HG03521 (cell line): ENCODE measurements around the gene SPATA16.
"Not testable (repeated sequence)": the region's sequence is repeated elsewhere in the genome, so short reads cannot be mapped to it uniquely, and the experiment has no call there.

ENCODE experiments used
- ATAC-seq: cut with Tn5 transposase; IDR thresholded peaks from one replicate; pipeline ENCODE4 v1.9.1; 2021; ENCODE audit warnings: mild to moderate bottlenecking, moderate library complexity; ENCODE audit not compliant: unreplicated experiment

Gene SPATA16, protein sequence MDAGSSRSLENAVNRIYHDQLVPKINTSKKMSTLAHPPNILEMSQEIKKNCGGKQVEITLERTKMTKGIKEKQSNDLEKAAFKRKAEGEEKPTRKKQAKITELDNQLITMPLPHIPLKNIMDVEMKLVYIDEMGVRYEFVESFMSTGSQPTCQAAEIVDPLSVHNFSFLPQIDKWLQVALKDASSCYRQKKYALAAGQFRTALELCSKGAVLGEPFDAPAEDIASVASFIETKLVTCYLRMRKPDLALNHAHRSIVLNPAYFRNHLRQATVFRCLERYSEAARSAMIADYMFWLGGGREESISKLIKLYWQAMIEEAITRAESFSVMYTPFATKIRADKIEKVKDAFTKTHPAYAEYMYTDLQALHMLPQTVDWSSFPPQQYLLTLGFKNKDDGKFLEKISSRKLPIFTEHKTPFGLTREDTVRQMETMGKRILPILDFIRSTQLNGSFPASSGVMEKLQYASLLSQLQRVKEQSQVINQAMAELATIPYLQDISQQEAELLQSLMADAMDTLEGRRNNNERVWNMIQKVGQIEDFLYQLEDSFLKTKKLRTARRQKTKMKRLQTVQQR

DNA sequence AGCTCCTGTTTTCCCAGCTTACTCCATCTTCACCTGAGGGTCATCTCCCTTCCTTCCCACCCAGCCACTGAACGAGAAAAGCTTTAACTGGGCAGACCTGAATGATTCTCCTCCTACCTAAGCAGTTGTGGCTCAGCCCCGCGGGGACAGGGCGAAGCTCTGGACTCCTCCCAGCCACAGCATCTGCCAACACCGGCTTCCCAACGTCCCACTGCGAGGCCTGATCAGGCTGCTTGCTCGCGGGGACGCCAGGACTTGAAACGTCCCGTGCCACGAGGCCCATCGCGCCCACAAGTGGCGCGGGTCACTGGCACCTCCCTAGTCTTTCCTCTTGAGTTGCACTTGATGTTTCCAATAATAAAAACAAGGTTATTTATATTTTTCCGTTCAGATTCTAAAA lies at the start of gene SPATA16:
Gene SPATA16 (minus strand): TSS at position 250 of the 400 bp plus-strand sequence. CDS start 23,504 bp downstream, outside the sequence.
- no peak for ATAC-seq

DNA sequence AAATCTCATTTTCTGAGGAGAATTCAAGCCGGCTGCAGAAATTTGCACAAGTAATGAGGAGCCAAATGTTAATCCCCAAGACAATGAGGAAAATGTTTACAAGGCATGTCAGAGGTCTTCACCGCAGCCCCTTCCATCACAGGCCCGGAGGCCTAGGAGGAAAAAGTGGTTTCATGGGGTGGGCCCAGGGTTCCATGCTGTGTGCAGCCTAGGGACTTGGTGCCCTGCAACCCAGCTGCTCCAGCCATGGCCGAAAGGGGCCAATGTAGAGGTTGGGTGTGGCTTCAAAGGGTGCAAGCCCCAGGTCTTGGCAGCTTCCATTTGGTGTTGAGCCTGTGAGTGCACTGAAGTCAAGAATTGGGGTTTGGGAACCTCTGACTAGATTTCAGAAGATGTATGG lies 42.0 kb upstream of the SPATA16 start:
- ATAC-seq: not testable (repeated sequence)

DNA sequence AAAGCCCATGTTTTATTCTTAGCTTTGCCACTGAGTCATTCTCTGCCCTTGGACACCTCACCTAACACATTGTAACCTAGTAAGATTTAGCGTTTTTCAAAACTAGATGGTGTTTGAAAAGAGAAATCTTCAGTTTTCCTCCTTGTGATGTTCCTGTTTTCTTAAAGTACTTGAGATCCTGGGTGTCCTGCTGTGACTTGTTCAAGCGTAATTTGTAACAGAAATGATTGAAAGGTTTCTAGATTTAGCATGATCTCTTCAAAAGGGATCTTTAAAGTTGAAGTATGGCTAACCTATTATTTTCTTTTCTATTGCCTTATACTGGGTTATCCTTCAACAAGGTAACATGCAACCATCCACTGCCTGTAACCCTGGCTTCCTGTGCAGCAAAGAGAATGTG lies 32.6 kb upstream of the SPATA16 start:
- ATAC-seq: no peak

DNA sequence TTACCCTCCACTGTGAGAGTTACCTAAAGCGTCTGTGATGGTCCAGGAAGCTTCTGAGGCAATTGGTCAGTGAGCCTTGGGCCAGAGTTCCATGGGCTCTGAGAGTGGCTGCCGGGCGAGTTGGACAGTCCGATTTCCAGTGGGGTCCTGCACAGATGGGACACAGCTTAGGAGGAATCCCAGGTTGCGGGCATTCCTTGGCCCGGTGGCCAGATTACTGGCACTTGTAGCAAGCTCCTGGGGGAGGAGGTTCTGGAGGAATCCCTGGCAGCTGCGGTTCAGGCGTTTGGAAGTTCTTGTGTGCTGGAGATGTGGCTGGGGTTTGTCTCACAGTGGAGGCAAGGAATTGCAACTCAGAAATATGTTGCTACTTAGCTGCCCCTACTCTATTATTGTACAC lies 18.1 kb upstream of the SPATA16 start:
- not testable (repeated sequence) for ATAC-seq

DNA sequence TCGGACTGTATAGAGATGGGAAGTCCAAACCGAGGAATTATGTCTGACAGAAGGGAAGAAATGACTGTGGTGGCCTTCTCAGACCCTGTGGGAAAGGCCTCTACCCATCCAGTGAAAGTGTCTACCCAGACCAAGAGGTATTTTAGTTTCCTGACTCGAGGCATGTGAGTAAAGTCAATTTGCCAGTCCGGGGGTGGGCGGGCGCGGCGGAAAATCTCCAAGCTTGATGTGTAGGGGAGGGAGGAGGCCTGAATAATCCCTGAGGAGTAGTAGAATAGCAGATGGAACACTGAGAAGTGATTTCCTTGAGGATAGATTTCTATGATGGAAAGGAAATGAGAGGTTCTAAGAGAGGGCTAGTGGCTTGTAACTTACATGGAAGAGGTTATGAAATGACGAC lies 15.5 kb upstream of the SPATA16 start:
- not testable (repeated sequence) for ATAC-seq

DNA sequence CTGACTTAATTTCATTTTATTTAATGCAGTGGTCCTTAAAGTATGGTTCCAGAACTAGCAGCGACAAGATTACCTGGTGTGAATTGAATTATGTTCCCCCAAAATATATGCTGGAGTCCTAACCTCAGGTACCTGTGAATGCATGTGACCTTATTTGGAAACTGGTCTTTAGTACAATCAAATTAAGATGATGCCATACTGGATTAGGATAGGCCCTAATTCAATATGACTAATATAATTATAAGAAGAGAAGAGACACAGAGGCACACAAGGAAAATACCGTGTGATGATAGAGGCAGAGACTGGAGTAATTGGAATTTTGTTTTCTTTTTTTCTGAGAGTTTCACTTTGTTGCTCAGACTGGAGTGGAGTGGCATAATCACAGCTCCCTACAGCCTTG lies 12.6 kb upstream of the SPATA16 start:
- ATAC-seq: no peak

DNA sequence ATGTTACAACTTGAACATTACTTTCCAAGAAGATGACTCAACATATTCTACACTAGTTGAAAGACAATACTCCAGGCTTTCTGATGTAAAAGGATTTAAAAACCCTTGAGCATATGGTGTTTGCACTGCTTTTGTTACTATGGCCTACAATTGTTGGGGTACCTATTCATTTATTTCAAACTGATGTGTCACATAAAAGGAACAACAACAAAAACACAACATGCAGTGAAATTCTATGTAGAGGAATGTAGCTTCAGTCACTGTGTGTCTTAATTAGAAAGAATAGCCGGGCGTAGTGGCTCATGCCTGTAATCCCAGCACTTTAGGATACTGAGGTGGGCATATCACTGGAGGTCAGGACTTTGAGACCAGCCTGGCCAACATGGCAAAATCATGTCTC lies 1.6 kb downstream of the SPATA16 start:
- ATAC-seq: no peak

DNA sequence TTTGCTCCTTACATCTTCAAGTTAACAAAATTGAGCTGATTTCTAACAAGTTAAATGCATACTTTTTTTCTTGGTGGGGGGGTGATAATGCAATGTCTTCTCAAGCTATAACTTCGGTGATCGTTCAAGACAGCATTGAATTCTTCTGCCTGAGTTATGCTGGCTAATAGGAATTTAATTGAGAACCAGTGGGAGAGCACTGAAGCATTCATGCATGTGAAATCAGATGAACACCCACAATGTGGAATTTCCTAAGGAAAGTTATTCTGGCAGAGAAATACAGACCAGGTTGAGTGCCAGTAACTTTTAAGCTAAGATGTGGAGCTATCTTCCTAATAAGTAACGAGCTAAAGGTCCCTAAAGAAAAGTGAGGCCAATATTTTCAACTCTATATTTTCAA lies 3.0 kb downstream of the SPATA16 start:
- ATAC-seq: no peak

DNA sequence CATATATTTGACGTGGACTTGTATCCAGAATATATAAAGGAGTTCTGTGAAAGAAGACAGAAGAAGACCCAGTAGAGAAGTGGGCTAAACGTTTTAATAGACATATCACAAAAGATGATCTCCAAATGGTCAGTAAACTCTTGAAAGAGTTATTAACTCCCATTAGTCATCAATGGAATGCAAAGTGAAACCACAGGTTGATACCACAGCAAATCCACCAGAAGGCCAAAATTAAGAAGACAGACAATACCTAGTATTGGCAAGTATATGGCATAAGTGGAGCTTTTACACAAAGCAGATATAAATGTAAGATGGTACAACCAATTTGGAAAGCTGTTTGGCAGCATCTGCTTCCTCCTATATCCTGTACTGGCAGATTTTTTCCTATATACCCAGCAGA lies 6.0 kb downstream of the SPATA16 start:
- no peak for ATAC-seq

DNA sequence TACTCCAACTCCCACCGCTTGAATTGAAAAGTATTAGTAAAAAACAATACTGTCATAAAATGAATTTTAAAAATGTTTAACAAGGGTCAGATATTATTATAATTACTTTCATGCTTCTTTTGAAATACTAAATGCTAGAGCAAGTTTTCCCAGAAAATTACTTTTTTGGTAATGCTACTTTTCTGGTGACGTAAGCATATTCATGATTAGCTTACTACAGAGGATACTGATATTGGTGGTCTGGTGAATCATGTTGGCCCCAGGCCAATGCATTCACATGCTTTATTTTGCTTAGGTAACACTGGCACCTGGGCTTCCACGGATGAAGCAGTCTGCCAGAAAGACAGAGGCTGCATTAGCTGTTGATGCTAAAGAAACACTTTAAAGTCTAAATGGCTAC lies 12.4 kb downstream of the SPATA16 start:
- no peak for ATAC-seq

DNA sequence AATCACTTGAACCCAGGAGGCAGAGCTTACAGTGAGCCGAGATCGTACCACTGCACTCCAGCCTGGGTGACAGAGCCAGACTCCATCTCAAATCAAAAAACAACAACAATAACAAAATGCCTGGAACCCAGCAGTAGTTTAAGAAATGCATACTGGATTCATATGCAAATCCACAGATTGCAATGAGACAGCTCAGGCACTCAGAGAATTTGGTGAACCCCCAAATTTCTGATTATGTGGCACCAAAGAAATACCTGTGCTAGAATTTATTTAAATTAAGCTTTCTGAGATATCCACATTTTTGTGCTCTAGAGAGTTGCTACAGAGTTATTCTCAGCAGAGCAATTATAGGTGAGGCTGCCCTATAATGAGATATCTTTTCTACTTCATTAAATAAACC lies 29.7 kb downstream of the SPATA16 start:
- no peak for ATAC-seq

DNA sequence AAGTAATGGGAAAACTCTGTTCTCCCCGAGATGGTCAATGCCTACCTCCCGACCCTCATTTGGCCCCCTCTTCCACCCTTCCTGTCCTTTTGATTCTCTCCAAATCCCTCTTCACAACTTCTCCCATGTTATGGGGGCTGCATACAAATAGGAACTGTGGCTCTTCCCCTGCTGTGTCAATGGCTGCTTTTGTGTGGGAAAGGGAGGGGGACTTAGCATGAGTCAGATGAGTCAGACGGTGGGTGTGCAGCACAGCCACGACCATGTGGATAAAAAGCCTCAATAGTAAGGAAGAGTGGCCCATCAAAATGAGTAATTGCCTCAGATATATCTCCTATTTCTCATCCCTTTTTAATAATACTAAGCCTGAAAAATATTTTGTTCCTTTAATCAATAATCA lies 31.9 kb downstream of the SPATA16 start:
- no peak for ATAC-seq

DNA sequence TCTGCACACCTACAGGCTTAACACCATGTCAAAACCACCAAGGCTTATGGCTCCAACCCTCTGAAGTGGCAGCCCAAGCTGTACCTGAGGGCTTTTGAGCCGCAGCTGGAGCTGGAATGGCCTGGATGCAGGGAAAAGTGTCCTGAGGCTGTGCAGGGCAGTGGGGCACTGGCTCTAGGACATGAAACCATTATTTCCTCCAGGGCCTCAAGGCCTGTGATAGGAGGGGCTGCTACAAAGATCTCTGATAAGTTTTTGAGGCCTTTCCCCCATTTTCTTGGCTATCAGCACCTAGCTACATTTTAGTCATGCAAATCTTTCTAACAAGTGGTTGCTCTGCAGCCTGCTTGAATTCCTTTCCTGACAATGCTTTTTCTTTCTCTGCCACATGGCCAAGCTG lies 37.6 kb downstream of the SPATA16 start:
- ATAC-seq: no peak

DNA sequence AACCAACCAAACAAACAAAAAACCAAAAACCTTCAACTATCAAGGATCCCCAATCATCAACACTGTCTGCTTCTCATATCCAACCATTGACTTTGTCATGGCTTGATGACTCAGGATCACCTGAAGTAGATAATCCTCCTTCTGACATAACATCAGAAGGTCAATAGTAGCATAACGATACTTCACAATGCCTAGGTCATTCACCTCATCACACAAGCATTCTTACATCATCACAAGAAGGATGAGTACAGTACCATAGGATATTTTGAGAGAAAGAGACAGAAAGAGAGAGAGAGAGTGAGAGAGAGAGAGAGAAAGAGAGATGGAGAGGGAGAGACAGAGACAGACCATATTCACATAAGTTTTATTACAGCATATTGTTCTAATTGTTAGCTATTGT lies 42.1 kb downstream of the SPATA16 start:
- no peak for ATAC-seq

DNA sequence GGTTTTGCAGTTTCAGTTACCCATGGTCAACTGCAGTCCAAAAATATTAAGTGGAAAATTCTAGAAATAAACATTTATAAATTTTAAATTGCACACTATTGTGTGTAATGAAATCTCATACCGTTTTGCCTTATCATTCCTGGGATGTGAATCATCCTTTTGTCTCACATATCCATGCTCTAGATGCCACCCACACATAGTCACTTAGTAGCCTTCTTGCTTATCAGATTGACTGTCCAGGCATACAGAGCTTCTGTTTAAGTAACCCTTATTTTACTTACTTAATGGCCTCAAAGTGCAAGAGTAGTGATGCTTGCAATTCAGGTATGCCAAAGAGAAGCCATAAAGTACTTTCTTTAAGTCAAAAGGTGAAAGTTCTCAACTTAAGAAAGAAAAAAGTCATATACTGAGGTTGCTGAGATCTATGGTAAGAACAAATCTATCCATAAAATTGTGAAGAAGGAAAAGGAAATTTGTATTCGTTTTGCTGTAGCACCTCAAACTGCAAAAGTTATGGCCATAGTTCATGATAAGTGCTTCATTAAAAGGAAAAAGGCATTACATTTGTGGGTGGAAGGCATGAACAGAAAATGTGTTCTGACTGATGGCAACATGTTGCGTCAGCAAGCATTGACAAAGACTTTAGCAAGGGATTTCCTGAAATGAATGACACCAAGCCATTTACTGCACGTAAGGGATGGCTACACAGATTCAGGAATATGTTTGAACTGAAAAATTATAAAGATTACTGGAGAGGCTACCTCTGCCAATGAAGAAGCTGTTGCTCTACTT lies 43.8 kb downstream of the SPATA16 start:
- no peak for ATAC-seq

DNA sequence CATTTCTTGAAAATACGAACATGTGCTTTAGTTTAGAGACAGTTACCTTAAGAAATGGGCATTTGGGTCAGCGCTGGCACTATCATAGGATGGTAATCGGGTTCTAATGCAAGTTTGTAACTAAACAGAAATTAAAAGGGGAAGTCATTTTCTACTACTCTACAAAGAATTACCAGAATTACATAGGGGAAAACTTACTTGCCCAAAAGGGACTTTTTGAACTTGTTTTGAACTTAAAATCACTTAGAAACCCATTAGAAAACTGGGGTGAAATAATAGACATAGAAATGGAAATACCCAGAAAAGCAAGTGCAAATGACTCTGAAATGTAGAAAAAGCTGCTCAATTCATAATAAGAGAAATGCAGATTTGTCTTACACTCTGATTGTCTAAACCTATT lies 44.9 kb downstream of the SPATA16 start:
- ATAC-seq: no peak

DNA sequence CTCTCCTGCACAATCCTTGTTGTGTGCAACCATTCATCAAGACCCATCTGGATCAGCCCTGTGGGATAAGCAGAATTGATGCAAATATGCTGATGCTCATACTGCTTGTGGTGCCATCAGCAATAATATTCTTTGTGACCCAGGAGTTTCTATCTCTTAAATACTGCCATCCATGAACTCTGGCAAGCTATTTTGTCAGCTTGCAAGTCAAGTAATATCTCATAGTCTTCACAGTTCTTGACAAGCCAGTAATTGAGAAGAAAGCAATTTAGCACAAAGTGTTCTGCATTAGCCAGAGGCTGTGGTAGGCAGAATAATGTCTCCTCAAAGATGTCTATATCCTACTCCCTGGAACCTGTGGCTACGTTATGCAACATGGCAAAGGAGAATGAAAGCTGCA lies 49.0 kb downstream of the SPATA16 start:
- no peak for ATAC-seq

DNA sequence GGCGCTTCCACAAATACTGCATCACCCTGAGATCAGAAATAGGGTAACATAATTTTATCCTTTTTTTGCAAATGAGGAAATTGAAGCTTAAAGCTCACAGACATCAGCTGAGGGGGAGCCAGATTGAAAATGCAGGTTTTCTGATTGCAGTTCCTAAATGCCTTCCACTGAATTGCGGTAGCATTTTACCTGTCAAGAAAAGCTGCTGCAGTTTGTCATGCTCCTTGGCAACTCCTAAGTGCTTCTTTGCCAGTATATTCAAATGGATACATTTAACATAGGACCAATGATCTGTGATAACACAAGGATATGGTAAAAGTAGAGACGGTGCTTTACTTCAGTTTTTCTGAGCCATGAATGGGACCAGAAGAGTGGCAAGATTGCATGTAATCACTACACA lies 50.5 kb downstream of the SPATA16 start:
- no peak for ATAC-seq

DNA sequence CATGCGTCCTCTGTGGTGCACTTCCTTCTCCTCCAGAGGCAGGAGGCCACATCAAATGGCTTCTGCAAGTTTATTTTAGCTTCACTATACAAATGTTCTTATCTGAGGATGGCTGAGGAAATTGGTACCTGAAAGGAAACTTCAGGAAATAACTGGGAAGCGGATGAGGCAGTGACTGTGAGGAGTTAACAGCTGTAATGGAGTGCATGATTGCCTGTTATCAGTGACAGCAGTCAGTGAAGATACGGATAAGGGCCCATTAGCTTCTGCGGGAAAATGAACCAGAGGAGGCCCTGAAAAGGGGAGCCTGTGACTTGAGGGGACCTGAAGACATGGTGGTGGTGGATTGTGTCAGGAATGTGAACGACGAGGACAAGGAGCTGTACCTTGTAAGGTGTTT lies 51.8 kb downstream of the SPATA16 start:
- ATAC-seq: no peak

DNA sequence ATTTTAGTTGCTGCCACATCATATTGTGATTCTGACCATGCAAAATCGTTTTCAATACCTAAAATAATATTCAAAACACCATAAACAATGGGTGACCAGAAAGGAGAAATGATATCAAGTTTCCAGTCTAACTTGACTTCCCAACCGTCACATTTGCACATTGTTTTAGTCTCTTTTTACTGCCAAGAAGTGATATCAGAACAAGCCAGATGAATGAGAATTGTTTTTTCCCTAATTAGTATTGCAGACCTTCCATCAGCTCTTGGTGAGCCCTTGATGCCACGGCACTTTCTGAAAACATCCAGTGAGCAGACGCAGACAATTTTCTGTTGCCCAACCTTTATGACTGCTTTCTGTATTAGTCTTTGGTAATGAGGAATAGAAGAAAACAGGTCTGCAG lies 62.5 kb downstream of the SPATA16 start:
- no peak for ATAC-seq

DNA sequence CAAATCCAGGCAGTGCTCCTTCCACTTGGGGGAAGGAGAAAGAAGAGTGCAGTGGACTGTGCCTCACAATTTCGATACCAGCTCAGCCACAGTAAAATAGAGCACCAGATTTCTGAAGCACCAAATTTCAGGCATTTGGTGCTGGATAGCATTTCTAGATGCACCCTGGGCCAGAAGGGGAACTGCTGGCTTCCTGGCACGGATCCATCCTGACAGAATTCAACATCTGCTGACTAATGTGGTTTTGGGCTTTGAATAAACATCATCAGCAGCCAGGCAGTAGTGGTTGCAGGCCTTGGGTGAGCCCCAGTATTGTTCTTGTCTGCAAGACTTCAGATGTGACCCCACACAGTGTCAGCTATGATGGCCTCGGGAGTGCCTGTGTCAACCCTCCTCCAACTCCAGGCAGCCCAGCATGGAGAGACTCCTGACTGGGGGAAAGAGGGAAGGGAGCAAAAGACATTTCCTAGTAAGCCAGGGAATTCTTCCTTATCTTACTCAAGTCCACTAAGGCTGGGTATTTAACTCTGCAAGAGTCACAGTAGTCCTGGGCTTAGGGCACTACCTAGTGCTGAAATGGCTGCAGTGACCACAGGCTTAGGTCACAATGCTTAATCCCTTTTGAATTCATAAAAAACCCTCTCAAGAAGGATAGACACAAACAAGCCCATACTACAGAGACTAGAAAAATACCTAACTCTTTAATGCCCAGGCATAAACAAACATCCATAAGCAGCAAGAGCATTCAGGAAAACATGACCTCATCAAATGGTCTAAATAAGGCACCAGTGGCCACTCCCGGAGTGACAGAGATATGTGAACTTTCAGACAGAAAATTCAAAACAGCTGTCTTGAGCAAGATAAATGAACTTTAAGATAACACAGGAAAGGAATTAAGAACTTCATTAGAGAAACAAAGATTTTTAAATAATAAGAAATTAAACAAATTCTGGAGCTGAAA lies 74.7 kb downstream of the SPATA16 start:
- no peak for ATAC-seq
